Panc1 (cell line): ENCODE data around the gene MOB2. TPM values are rescaled to one million over a fixed set of nuclear protein-coding genes. Genes with fewer than 3 reads are reported as not detected.
"Not testable (repeated sequence)": the region's sequence is repeated elsewhere in the genome, so short reads cannot be mapped to it uniquely, and the experiment has no call there.

Source experiments
- ATAC-seq: fragments of 200-7000 bp; cut with Tn5 transposase; 2 replicates; pipeline ENCODE4 v1.9.1; 2020; ENCODE audit warnings: mild to moderate bottlenecking, moderate library complexity
- BruUV-seq: library from RNA; stranded (reverse); fragments of 400-500 nt; replicated peaks from 2 replicates; lab custom pipeline; 2021; lab: Mats Ljungman, UMichigan
- CTCF ChIA-PET: fragments of 300-600 bp; sonication (Branson Sonifier 250); formaldehyde crosslinking; loops from one replicate; lab custom pipeline; 2022; ENCODE audit warnings: antibody characterized with exemption; lab: Charles Lee
- POLR2A ChIA-PET: fragments of 300-600 bp; sonication (Branson Sonifier 250); formaldehyde crosslinking; loops from one replicate; lab custom pipeline; 2022; ENCODE audit warnings: antibody characterized with exemption; lab: Charles Lee
- DNase-seq: peaks from one replicate; pipeline ENCODE4 v3.0.0-alpha.2; 2010; ENCODE audit warnings: low read depth, low spot score
- H3K27ac ChIP-seq: 2 replicates; pipeline ENCODE4 v1.5.1; 2011; ENCODE audit warnings: mild to moderate bottlenecking, low read length, inconsistent platforms
- H3K27me3 ChIP-seq: fragments of 200-500 bp; sonication (Bioruptor generic); 2 replicates; pipeline ENCODE4 v1.6.0; 2014; ENCODE audit warnings: low read length, inconsistent platforms; ENCODE audit not compliant: control insufficient read depth, insufficient read depth
- H3K36me3 ChIP-seq: fragments of 200-500 bp; sonication (Bioruptor generic); 2 replicates; pipeline ENCODE4 v1.5.1; 2014; ENCODE audit warnings: inconsistent platforms, mild to moderate bottlenecking, low read length, moderate library complexity; ENCODE audit not compliant: control insufficient read depth, insufficient read depth
- H3K4me1 ChIP-seq: 2 replicates; pipeline ENCODE4 v1.5.1; 2011; ENCODE audit warnings: inconsistent platforms, mild to moderate bottlenecking, low read length, moderate library complexity; ENCODE audit not compliant: control insufficient read depth, insufficient read depth
- H3K4me3 ChIP-seq, 2 experiments: 2 replicates each; pipeline ENCODE4 v1.5.1; 2011 to 2012; ENCODE audit warnings: low read depth in 2 of 2, low read length in 2 of 2, mild to moderate bottlenecking in 2 of 2, inconsistent platforms in 1 of 2, moderate library complexity in 1 of 2
- H3K9me3 ChIP-seq: fragments of 200-500 bp; sonication (Bioruptor generic); 2 replicates; pipeline ENCODE4 v1.5.1; 2014; ENCODE audit warnings: low read depth, mild to moderate bottlenecking, inconsistent platforms, low read length, moderate library complexity; ENCODE audit not compliant: control insufficient read depth, insufficient read depth
- POLR2AphosphoS5 ChIP-seq: IDR thresholded peaks from 2 replicates; pipeline ENCODE4 v1.6.1; 2012; ENCODE audit warnings: mild to moderate bottlenecking, low read depth, low read length, moderate library complexity
- REST ChIP-seq, 2 experiments: IDR thresholded peaks; 2 replicates each; pipeline ENCODE4 v1.6.1; 2011 to 2012; ENCODE audit warnings: low read depth in 2 of 2, control low read depth in 1 of 2, low read length in 1 of 2, mild to moderate bottlenecking in 1 of 2, moderate library complexity in 1 of 2; ENCODE audit not compliant: insufficient read depth in 1 of 2
- SIN3A ChIP-seq: IDR thresholded peaks from 2 replicates; pipeline ENCODE4 v1.6.1; 2012; ENCODE audit warnings: low read depth, mild to moderate bottlenecking, low read length, moderate library complexity, borderline replicate concordance; ENCODE audit not compliant: insufficient read depth
- TCF7L2 ChIP-seq: IDR thresholded peaks from 2 replicates; pipeline ENCODE4 v1.6.1; 2011; ENCODE audit warnings: mild to moderate bottlenecking, low read depth, low read length, inconsistent platforms
- in situ Hi-C: cut with HindIII; loops from 2 replicates; pipeline ENCODE4 v1.10.0; 2016; ENCODE audit warnings: low sequenced_read_pairs, low pct_unique_long_range_greater_than_20kb
- intact Hi-C: fragments of 100-400 bp; cut with micrococcal nuclease; formaldehyde crosslinking; loops from one replicate; pipeline ENCODE4 v1.10.0; 2022; ENCODE audit not compliant: unreplicated experiment
- total RNA-seq: library from RNA; stranded (reverse); gene quantifications from one replicate; pipeline ENCODE4 v1.2.1, GENCODE V29; 2021; ENCODE audit not compliant: unreplicated experiment
- TF ChIP-seq, protein P1 (sequence below): fragments of 450-650 bp; IDR thresholded peaks from 2 replicates; pipeline ENCODE4 v1.5.1; 2017; ENCODE audit warnings: mild to moderate bottlenecking

The MOB2 gene
- total RNA-seq, 1 experiment from 2014 or later, result 51.2 TPM

DNA sequence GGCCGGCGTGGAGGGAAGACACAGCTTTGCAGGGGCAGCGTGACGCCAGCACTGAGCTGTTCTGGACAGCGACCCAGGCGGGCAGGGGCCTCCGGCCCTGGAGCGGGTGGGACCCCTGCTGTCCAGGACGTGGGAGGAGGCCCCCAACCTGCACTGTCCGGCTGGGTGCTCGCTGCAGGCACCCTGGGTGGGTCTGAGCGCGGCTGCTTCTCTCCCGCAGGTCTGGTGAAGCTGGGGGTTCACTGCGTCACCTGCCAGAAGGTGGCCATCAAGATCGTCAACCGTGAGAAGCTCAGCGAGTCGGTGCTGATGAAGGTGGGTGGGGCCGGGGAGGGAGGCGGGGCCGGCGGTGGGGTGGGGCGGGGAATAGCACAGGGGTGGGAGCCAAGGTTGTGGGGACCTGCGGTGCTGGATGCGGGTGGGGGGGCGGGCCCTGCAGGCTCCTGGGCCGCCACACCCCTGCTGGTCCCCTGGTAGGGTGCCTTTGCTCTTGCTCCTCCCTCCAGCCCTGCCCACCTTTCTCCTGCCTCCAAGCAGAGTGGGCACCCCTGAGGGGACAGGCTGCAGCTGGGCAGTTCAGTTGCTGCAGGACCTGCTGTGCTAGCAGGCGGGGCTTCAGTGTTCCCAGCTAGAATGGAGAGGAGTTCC lies 50.6 kb downstream of the MOB2 start:
- CTCF ChIA-PET, result no interaction called here
- POLR2A ChIA-PET, result no interaction called here
- ATAC-seq, result peak; percentile 74
- Histone ChIP-seq H3K27me3 (no peaks in the 10 kb centered on the region), H3K9me3 (no peaks in the 10 kb centered on the region), H3K27ac (peak overlapping the region; percentile 41; the same call in 1 of the 2 replicates), H3K4me1 (peaks cover 42% of the 10 kb centered on the region), H3K4me3 (peak overlapping the region in 1 of 2 experiments; percentile 38; a peak in 2 of 4 replicates), H3K36me3 (no peaks in the 10 kb centered on the region)
- DNase-seq, result no peak
- intact Hi-C loops (no loop called here), in situ Hi-C loops (no loop called here)
- TF ChIP-seq POLR2AphosphoS5, result no peak
- TF ChIP-seq REST (IDR thresholded peaks at IDR 0.05; ENCODE audit: insufficient read depth in 1 of 2, low read depth in 2 of 2, low read length in 1 of 2), result peak; percentile 88 to 92
- no TSS peak for BruUV-seq

GRCh38 chr11:1435479-1435819 lies 51.1 kb downstream of the MOB2 start:
- H3K36me3 ChIP-seq, H3K9me3 ChIP-seq, ATAC-seq, CTCF ChIA-PET, BruUV-seq, POLR2A ChIA-PET, DNase-seq, in situ Hi-C loops, intact Hi-C loops, H3K27ac ChIP-seq, H3K27me3 ChIP-seq: not testable (repeated sequence)
- H3K4me3 ChIP-seq, result peak overlapping the region in 1 of 2 experiments; percentile 38; a peak in 2 of 4 replicates
- peaks cover 42% of the 10 kb centered on the region for H3K4me1 ChIP-seq

DNA sequence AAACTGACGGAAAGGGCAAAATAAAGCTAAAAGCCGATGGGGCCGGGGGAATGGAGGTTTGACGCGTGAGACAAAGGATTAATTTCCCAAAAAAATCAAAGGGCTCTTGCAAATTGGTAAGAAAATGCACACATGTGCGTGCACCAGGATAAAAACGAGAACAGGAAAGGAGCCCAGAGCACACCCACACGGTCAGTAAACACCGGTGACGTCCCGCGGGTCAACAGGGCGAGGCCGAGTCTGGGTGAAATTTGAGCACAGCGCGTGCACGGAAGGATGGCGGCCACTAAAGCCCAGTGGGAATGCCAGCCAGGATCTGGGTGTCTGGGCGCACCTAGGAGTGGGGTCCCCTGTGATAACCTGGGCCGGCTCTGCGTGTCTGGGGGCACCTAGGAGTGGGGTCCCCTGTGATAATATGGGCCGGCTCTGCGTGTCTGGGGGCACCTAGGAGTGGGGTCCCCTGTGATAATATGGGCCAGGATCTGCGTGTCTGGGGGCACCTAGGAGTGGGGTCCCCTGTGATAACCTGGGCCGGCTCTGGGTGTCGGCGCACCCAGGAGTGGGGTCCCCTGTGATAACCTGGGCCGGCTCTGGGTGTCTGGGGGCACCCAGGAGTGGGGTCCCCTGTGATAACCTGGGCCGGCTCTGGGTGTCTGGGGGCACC lies 52.5 kb downstream of the MOB2 start:
- no peaks in the 10 kb centered on the region for H3K9me3 ChIP-seq
- no peaks in the 10 kb centered on the region for H3K27me3 ChIP-seq
- DNase-seq (no peak), ATAC-seq (no peak)
- ChIA-PET CTCF (interaction anchor here (0.7 to 1.8 kb wide), 2 partner anchors 11 to 139 kb away, joined by 3 to 4 read pairs; no protein-coding TSS in a partner anchor), POLR2A (no interaction called here)
- intact Hi-C loops, result no loop called here
- no peak overlapping the region for H3K4me3 ChIP-seq
- no peak overlapping the region for H3K27ac ChIP-seq
- H3K4me1 ChIP-seq, result peaks cover 39% of the 10 kb centered on the region
- BruUV-seq, result no TSS peak
- TF ChIP-seq REST (IDR thresholded peaks at IDR 0.05; ENCODE audit: insufficient read depth in 1 of 2, low read depth in 2 of 2, low read length in 1 of 2) (no peak), TCF7L2 (no peak), POLR2AphosphoS5 (no peak), SIN3A (no peak)
- TF ChIP-seq, protein P1, sequence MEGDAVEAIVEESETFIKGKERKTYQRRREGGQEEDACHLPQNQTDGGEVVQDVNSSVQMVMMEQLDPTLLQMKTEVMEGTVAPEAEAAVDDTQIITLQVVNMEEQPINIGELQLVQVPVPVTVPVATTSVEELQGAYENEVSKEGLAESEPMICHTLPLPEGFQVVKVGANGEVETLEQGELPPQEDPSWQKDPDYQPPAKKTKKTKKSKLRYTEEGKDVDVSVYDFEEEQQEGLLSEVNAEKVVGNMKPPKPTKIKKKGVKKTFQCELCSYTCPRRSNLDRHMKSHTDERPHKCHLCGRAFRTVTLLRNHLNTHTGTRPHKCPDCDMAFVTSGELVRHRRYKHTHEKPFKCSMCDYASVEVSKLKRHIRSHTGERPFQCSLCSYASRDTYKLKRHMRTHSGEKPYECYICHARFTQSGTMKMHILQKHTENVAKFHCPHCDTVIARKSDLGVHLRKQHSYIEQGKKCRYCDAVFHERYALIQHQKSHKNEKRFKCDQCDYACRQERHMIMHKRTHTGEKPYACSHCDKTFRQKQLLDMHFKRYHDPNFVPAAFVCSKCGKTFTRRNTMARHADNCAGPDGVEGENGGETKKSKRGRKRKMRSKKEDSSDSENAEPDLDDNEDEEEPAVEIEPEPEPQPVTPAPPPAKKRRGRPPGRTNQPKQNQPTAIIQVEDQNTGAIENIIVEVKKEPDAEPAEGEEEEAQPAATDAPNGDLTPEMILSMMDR, result no peak
- in situ Hi-C loops, result no loop called here
- no peaks in the 10 kb centered on the region for H3K36me3 ChIP-seq
